GM19455 (cell line): ENCODE measurements around the gene SLC39A9.
"Not testable (repeated sequence)": the region's sequence is repeated elsewhere in the genome, so short reads cannot be mapped to it uniquely, and the experiment has no call there.

Experiments
- ATAC-seq: cut with Tn5 transposase; IDR thresholded peaks from one replicate; pipeline ENCODE4 v1.9.1; 2021; ENCODE audit not compliant: unreplicated experiment

The SLC39A9 gene

GRCh38 chr14:69368381-69368780 is 30.1 kb upstream of the SLC39A9 start:
- no peak for ATAC-seq

DNA sequence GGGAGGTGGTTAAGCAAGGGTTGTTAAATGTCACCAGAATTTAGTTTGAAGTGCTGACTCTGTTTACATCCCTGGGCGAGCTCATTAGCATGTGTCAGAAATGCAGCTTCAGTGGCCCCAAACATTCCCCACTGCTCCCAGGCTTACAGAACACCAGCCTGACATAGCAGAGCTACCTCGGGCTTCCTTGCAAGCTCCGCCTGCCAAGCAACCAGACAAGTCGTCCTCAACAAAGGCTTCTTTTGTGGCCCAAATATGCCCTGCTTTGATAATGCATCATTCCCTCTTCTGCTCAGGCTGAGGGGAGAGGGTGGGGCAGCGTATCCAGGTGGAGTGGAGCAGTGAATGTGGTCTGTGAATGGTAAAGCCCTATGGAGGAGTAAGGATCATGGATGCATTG is 28.4 kb upstream of the SLC39A9 start:
- no peak for ATAC-seq

DNA sequence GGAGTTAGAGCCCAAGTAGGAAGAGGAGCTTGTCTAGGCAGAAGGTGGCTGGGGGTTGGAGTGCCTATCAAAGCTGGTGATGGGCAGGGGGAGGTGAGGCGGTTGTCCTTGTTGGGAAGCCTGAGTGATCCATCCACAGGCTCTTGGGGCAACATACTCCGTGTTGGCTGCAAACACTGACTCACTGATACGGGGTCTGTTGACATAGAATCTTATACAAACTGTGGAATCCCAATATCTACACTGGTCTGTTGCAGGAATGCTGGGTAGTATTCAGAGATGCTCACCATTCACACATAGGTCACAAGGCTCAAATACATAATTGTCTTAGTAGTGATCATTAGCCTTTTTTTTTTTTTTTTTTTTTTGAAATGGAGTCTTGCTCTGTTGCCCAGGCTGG is 26.3 kb upstream of the SLC39A9 start:
- no peak for ATAC-seq

GRCh38 chr14:69373104-69373503 is 25.4 kb upstream of the SLC39A9 start:
- ATAC-seq: no peak

DNA sequence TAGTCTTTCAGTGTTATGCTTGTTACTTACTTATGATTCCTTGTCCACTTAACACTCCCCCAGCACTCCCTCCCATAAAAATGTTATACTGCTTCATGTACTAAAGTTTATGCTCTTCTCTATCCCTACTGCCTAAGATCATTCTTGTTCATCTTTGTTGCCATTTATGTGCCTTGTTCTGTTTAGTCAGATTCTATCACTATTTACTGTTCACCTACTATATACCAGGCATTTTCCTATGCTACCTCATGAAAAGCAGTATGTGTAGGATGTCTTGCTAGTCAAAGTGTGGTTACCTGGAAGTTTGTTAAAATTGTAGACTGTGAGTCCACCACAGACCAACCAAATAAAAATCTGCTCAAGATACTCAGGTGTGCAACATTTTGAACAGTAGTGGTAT is 24.3 kb upstream of the SLC39A9 start:
- no peak for ATAC-seq

GRCh38 chr14:69375182-69375581 is 23.3 kb upstream of the SLC39A9 start:
- ATAC-seq: no peak

DNA sequence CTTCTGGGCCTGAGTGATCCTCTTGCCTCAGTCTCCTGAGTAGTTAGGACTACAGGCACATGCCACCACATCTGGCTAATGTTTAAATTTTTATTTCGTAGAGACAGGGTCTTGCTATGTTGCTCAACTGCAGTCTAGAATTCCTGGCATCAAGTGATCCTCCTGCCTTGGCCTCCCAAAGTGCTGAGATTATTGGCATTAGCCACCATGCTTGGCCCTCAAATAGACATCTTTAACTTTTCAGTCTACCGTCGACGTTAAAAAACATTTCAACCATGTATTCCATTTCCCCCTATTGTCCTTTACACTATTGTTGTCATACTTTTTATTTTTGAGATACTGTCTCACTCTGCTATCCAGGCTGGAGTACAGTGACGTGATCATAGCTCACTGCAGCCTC is 22.8 kb upstream of the SLC39A9 start:
- ATAC-seq: no peak

DNA sequence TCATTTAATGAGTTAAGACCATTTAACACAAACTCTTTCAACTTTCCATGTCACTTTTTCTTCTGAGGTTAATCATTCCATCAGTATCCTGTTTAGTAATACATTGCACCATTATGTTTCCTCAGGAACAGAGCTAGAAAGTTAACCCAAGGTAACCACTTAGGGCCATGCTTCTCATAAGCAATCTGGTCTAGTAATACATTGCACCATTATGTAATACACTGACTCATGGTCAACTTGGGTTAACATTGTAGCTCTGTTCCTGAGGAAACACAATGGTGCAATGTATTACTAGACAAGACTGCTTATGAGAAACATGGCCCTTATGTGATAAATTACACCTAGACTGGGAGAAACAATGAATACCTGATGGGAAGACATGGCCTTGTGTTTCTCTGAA is 22.1 kb upstream of the SLC39A9 start:
- no peak for ATAC-seq

DNA sequence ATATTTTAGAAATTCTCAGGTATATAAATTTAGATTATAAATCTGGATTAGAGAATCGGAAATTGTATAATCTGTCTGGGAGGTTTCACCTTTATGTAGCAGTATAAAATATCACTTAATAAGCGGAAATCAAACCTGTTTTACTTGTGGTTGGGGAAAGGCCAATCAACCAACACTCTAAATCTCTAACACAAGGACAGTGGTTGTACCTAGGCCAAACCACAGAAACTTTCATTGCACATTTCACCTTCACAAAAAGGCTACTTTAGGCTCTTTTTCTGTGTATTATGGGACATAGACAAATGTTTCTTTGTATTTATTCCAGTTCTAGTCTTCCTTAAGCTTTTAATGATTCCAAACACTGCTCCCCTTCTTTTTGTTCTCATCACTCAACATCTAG is 20.2 kb upstream of the SLC39A9 start:
- no peak for ATAC-seq

GRCh38 chr14:69387311-69387710 is 11.2 kb upstream of the SLC39A9 start:
- no peak for ATAC-seq

GRCh38 chr14:69391400-69391799 is 7.1 kb upstream of the SLC39A9 start:
- not testable (repeated sequence) for ATAC-seq

DNA sequence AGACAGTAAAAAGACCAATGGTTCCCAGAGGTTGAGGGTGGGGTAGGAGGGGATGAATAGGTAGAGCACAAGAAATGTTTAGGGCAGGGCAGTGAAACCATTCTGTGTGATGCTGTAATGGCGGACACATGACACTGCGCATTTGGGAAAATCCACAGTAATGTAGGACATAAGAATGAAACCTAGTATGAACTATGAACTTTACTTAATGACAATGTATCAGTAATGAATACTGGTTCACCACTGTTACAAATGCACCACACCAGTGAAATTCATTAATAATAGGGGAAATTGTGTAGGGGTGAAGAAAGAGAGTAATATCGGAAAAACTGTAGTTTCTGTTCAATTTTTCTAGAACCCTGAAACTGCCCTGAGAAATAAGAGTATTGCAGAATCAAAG is 6.0 kb upstream of the SLC39A9 start:
- ATAC-seq: no peak

GRCh38 chr14:69395929-69396328 is 2.6 kb upstream of the SLC39A9 start:
- ATAC-seq: no peak

DNA sequence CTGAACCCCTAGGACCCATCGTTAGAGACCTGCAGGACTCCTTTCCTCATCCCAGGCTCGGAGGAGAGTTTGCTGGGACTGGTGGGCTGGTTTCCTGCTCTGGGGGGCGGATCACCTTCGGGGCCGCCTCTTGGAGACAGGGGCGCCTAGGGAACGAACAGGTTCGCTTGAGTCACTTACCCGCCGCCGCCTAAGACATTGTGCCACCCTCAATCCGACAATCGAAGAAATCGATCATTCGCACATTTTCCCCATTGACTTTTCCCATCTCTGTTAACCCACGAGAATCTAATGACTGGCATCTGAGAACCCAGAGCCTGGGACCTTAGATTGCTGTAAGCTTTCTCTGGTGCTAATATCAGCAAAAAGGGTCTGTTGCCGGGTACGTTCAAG is 322 bp downstream of the SLC39A9 start:
- ATAC-seq: peak; percentile 21

GRCh38 chr14:69399750-69400149 is 1.3 kb downstream of the SLC39A9 start:
- ATAC-seq: no peak

DNA sequence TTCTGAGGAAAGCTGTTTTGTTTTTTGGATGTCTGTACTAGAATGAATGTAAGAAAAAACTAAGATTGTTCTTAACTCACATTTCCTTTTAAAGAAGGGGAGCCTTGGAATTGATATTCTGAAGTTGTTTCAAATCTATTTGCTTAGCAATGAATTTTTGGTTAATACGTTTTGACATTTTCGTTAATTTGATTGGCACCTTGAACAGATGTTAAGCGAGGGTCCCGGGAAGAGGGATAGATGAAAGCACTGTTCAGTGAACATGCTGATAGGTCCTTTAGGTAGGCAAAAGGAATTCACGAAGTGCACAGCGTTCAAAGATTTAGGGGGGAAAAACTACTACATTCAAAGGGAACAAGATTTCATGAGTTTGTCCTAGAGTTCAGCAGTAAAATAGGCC is 1.7 kb downstream of the SLC39A9 start:
- ATAC-seq: no peak

DNA sequence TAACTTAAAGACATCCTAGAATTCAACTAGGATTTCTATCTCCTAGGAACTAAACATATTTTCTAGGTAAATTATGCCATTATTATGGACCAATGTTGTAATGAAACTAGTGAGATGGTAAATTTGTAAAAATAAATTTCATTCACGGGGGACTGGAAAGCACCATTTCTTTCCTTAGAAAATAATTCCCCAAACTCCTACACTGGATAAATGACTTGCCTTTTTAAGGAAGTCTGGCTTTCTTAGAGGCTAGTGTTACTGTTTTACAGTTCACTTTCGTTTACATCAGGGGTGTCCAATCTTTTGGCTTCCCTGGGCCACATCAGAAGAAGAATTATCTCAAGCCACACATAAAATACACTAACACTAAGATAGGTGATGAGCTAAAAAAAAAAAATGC is 3.3 kb downstream of the SLC39A9 start:
- ATAC-seq: no peak

GRCh38 chr14:69404478-69404877 is 6.0 kb downstream of the SLC39A9 start:
- no peak for ATAC-seq

- ATAC-seq: no peak
These were observed 6.4 kb downstream of the SLC39A9 start for GRCh38 chr14:69404883-69405282.

- no peak for ATAC-seq
These were observed 7.3 kb downstream of the SLC39A9 start for GRCh38 chr14:69405762-69406161.

DNA sequence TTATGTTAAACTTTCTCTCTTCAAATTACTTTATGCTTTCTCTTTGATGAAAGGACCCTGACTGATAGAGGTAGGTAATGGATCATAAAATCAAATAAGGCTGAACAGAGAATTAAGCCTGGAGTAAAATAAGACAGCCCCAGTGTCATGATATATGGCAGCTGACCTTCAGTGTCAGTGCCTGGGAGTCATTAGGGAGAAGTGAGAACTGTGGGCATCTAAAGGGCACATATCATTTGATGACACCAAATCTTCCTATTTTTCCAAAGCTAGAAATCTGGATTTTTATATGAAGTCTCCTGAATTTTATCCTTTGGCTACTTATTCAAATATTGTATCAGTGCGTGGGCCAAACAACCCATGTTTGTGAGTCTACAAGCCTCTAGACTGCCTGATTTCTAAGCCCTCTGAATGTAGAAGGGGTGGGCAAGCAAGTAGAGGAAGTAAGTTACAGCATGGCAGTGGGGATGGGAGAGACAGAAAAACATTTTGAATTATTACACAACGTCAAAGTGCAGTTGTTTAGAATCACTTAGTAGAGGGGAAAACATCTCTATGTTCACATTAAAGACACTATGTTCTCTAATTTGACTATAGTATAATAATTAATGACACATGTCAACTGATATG is 10.0 kb downstream of the SLC39A9 start:
- no peak for ATAC-seq

DNA sequence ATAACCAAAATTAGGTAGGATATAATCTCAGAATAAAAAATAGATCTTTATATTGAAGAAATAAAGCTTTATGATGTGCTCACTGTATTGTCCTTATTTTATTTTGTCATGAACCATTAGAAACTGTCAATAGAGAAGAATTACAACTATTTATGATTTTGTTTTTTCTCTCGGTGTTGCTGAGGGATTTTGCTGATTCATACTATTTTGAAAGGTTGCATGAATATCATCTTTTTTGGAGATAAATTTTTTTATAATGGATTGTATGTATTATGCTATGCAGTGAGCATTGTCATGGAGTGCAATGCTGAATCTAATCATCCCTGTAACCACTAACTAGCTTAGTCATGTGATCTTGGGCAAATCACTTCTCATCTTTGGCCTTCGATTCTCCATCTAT is 15.0 kb downstream of the SLC39A9 start:
- ATAC-seq: no peak

DNA sequence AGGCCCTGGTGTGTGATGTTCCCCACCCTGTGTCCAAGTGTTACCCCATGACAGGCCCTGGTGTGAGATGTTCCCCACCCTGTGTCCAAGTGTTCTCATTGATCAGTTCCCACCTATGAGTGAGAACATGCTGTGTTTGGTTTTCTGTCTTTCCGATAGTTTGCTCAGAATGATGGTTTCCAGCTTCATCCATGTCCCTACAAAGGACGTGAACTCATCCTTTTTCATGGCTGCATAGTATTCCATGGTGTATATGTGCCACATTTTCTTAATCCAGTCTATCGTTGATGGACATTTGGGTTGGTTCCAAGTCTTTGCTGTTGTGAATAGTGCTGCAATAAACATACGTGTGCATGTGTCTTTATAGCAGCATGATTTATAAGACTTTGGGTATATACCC is 17.6 kb downstream of the SLC39A9 start:
- not testable (repeated sequence) for ATAC-seq

DNA sequence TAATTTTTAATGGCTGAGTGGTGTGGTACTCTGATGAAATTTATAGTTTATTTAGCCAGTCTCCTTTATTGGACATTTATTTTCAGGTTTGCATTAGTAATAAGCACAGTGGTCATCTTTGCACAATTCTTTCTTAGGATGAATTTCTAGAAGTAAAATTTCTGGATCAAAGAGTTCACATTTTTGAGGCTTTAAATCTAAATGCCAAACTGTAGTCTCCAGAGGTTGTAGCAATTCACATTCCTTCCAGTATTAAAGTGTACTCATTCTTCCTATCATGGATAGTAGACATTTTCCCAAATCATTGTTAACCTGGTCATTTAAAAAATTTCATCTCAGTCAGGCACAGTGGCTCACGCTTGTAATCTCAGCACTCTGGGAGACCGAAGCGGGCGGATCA is 24.8 kb downstream of the SLC39A9 start:
- no peak for ATAC-seq
